K562 (cell line): ENCODE results near the gene MON1A. TPM values are rescaled to one million over a fixed set of nuclear protein-coding genes. Genes with fewer than 3 reads are reported as not detected.

Experiments
- ATAC-seq: fragments of 200-7000 bp; cut with Tn5 transposase; 3 replicates; pipeline ENCODE4 v1.9.1; 2020; ENCODE audit warnings: moderate library complexity
- BruUV-seq: library from RNA; stranded (reverse); fragments of 400-500 nt; replicated peaks from 2 replicates; lab custom pipeline; 2021; lab: Mats Ljungman, UMichigan
- CTCF ChIA-PET: fragments of 300-600 bp; formaldehyde crosslinking; extraction: SDS; loops from one replicate; lab custom pipeline; 2021; ENCODE audit warnings: low intra/inter-chr PET ratio; lab: Yijun Ruan, JAX
- POLR2A ChIA-PET: fragments of 300-600, 350-650 bp; sonication (Branson Sonifier 250); formaldehyde crosslinking; extraction: SDS; loops from one replicate; lab custom pipeline; 2021; ENCODE audit warnings: antibody characterized with exemption, inconsistent platforms; lab: Yijun Ruan, JAX
- DNase-seq, 4 experiments: peaks; one replicate each; pipeline versions ENCODE4 v3.0.0 to v3.0.0-alpha.2; 2011 to 2018; ENCODE audit warnings: low spot score in 3 of 4, mixed read lengths in 3 of 4; ENCODE audit errors: extremely low read depth in 1 of 4
- FAIRE-seq: peaks from 2 replicates; lab custom pipeline; 2011; peaks lifted over from hg19 to GRCh38; lab: Jason Lieb, UNC
- H2AFZ ChIP-seq: 2 replicates; pipeline ENCODE4 v1.6.0; 2011; ENCODE audit warnings: low read depth, low read length, control low read depth, inconsistent platforms
- H3K27ac ChIP-seq: fragments of 200-600 bp; 3 replicates; pipeline ENCODE4 v1.8.0; 2011; ENCODE audit warnings: low read depth, mild to moderate bottlenecking, control low read depth, inconsistent platforms, low read length, moderate library complexity, mixed read lengths; ENCODE audit errors: extremely low read depth
- H3K27me3 ChIP-seq, 2 experiments: fragments of 300-600 bp in 1 of 2; 2 replicates in 1 of 2; 3 replicates in 1 of 2; pipeline versions ENCODE4 v1.6.0 to v1.8.0; 2011; ENCODE audit warnings: inconsistent platforms in 2 of 2, low read length in 2 of 2, mild to moderate bottlenecking in 1 of 2, mixed read lengths in 1 of 2, moderate library complexity in 1 of 2; ENCODE audit not compliant: control insufficient read depth in 2 of 2, insufficient read depth in 2 of 2
- H3K36me3 ChIP-seq: fragments of 300-600 bp; 3 replicates; pipeline ENCODE4 v1.8.0; 2011; ENCODE audit warnings: mild to moderate bottlenecking, low read length, inconsistent platforms; ENCODE audit not compliant: control insufficient read depth, insufficient read depth
- H3K4me1 ChIP-seq, 2 experiments: fragments of 200-600 bp in 1 of 2; replicated peaks in 1 of 2; 2 replicates in 1 of 2; 3 replicates in 1 of 2; pipeline versions ENCODE4 v1.5.1 to v1.8.0; 2011; ENCODE audit warnings: inconsistent platforms in 2 of 2, low read length in 2 of 2, mild to moderate bottlenecking in 1 of 2, mixed read lengths in 1 of 2, moderate library complexity in 1 of 2; ENCODE audit not compliant: control insufficient read depth in 2 of 2, insufficient read depth in 2 of 2
- H3K4me2 ChIP-seq: 2 replicates; pipeline ENCODE4 v1.6.1; 2011; ENCODE audit warnings: low read length, control low read depth, inconsistent platforms, mixed read lengths; ENCODE audit not compliant: insufficient read depth
- H3K4me3 ChIP-seq: fragments of 200-600 bp; sonication (generic), shearing (Covaris generic); 2 replicates; pipeline ENCODE4 v1.5.1; 2016; ENCODE audit warnings: control low read depth, inconsistent platforms
- H3K79me2 ChIP-seq: fragments of 200-600 bp; 3 replicates; pipeline ENCODE4 v1.8.0; 2011; ENCODE audit warnings: low read length, inconsistent platforms; ENCODE audit not compliant: control insufficient read depth, insufficient read depth
- H3K9ac ChIP-seq, 2 experiments: 2 replicates each; pipeline versions ENCODE4 v1.6.0 to v1.6.1; 2011; ENCODE audit warnings: low read depth in 2 of 2, low read length in 2 of 2, control low read depth in 1 of 2, inconsistent platforms in 1 of 2, mild to moderate bottlenecking in 1 of 2, mixed read lengths in 1 of 2; ENCODE audit not compliant: insufficient read depth in 1 of 2
- H3K9me1 ChIP-seq: one replicate; pipeline ENCODE4 v1.6.0; 2011; ENCODE audit warnings: inconsistent platforms, mild to moderate bottlenecking, low read length, moderate library complexity; ENCODE audit not compliant: control insufficient read depth, insufficient read depth
- H3K9me3 ChIP-seq: replicated peaks from 2 replicates; pipeline ENCODE4 v1.5.1; 2011; ENCODE audit warnings: low read depth, low read length, inconsistent platforms; ENCODE audit not compliant: control insufficient read depth, insufficient read depth
- H4K20me1 ChIP-seq: replicated peaks from 2 replicates; pipeline ENCODE4 v1.6.1; 2011; ENCODE audit warnings: low read length, inconsistent platforms, mixed read lengths; ENCODE audit not compliant: control insufficient read depth, insufficient read depth
- DACH1 ChIP-seq: fragments of 450-650 bp; IDR thresholded peaks from 2 replicates; pipeline ENCODE4 v1.6.1; 2018; ENCODE audit not compliant: partially characterized antibody
- ELF2 ChIP-seq: fragments of 250-450 bp; sonication (Bioruptor Pico); IDR thresholded peaks from 2 replicates; pipeline ENCODE4 v1.5.0; 2021; ENCODE audit warnings: mild to moderate bottlenecking
- ELF4 ChIP-seq: fragments of 450-650 bp; formaldehyde crosslinking; IDR thresholded peaks from 2 replicates; pipeline ENCODE4 v1.4.0; 2022; ENCODE audit warnings: missing genetic modification characterization
- ETV1 ChIP-seq: fragments of 450-650 bp; conservative IDR thresholded peaks from 2 replicates; pipeline ENCODE4 v1.6.1; 2016; ENCODE audit warnings: missing genetic modification characterization, control low read depth, low read depth, missing compliant biosample characterization
- KLF16 ChIP-seq: IDR thresholded peaks from 2 replicates; pipeline ENCODE4 v1.6.1; 2016; ENCODE audit warnings: antibody characterized with exemption
- MEF2A ChIP-seq: IDR thresholded peaks from 2 replicates; pipeline ENCODE4 v1.6.1; 2011; ENCODE audit warnings: low read depth, mild to moderate bottlenecking, low read length, moderate library complexity; ENCODE audit not compliant: control insufficient read depth
- NONO ChIP-seq, 2 experiments: fragments of 200-400 bp in 1 of 2; fragments of 450-650 bp in 1 of 2; formaldehyde crosslinking in 1 of 2; IDR thresholded peaks; 2 replicates each; pipeline ENCODE4 v1.6.1; 2017; ENCODE audit warnings: low read depth in 2 of 2, mild to moderate bottlenecking in 2 of 2, moderate library complexity in 2 of 2, low read length in 1 of 2
- NR2C1 ChIP-seq, 2 experiments: fragments of 450-650 bp; IDR thresholded peaks; 2 replicates each; pipeline ENCODE4 v1.6.1; 2017; ENCODE audit warnings: mild to moderate bottlenecking in 2 of 2, antibody characterized with exemption in 1 of 2, inconsistent platforms in 1 of 2, missing compliant biosample characterization in 1 of 2, missing genetic modification characterization in 1 of 2
- SP1 ChIP-seq: sonication (generic); formaldehyde crosslinking; IDR thresholded peaks from 2 replicates; pipeline ENCODE4 v1.8.1; 2022; ENCODE audit warnings: mild to moderate bottlenecking, missing genetic modification reagents
- SRSF3 ChIP-seq: fragments of 200-400 bp; formaldehyde crosslinking; IDR thresholded peaks from 2 replicates; pipeline ENCODE4 v1.6.1; 2016; ENCODE audit warnings: mild to moderate bottlenecking, low read length, moderate library complexity; ENCODE audit not compliant: insufficient read depth
- WHSC1 ChIP-seq: IDR thresholded peaks from one replicate; pipeline ENCODE4 v1.6.1; 2012; ENCODE audit warnings: low read length, control low read depth, inconsistent platforms
- ZFP1 ChIP-seq: fragments of 450-650 bp; formaldehyde crosslinking; IDR thresholded peaks from 2 replicates; pipeline ENCODE4 v1.4.0; 2020; ENCODE audit warnings: mild to moderate bottlenecking, mixed read lengths
- ZFX ChIP-seq: sonication (generic); formaldehyde crosslinking; IDR thresholded peaks from 2 replicates; pipeline ENCODE4 v1.8.0; 2022; ENCODE audit warnings: mild to moderate bottlenecking, missing genetic modification reagents, moderate library complexity
- ZNF232 ChIP-seq: sonication (generic); formaldehyde crosslinking; IDR thresholded peaks from 2 replicates; pipeline ENCODE4 v1.8.0; 2022; ENCODE audit warnings: mild to moderate bottlenecking, missing genetic modification reagents
- ZNF561 ChIP-seq: fragments of 450-650 bp; formaldehyde crosslinking; conservative IDR thresholded peaks from 2 replicates; pipeline ENCODE4 v1.4.0; 2020; ENCODE audit warnings: mild to moderate bottlenecking, moderate library complexity
- ZNF717 ChIP-seq: fragments of 250-450 bp; sonication (Bioruptor Pico); IDR thresholded peaks from 2 replicates; pipeline ENCODE4 v1.5.0; 2021
- ZNF778 ChIP-seq: fragments of 450-650 bp; formaldehyde crosslinking; IDR thresholded peaks from 2 replicates; pipeline ENCODE4 v1.4.0; 2020; ENCODE audit warnings: mild to moderate bottlenecking, moderate library complexity
- WGBS: fragments of 100-300 bp; shearing (Covaris generic); methylation state at CpG from one replicate; pipeline ENCODE4 v1.1.6; 2016; ENCODE audit warnings: low coverage, mixed read lengths; ENCODE audit not compliant: insufficient coverage; ENCODE audit errors: missing lambda C conversion rate; 5-methylcytosine and 5-hydroxymethylcytosine counted together
- in situ Hi-C: fragments of 300-500 bp; cut with MboI; formaldehyde crosslinking; loops from 4 replicates; pipeline ENCODE4 v1.15.0; 2018; ENCODE audit warnings: inconsistent platforms, mixed read lengths
- intact Hi-C: fragments of 100-400 bp; cut with micrococcal nuclease; formaldehyde crosslinking; loops from 2 replicates; pipeline ENCODE4 v1.14.2; 2022
- polyA plus RNA-seq, 8 experiments: library from polyadenylated mRNA; depleted of rRNA in 4 of 8; stranded (reverse) in 5 of 8; unstranded in 3 of 8; fragments of >200 nt; fragmentation: Nextera tagmentation in 2 of 8; fragmentation: Illumina TruSeq in 1 of 8; extraction: Ambion mirVana in 2 of 8; extraction: Trizol in 1 of 8; gene quantifications; 2 replicates each; pipeline versions ENCODE4 v1.2.1 to v1.2.3, GENCODE V29; 2011 to 2014; ENCODE audit warnings: inconsistent platforms in 1 of 8, missing spikeins in 1 of 8
- total RNA-seq, 7 experiments: library from RNA; depleted of rRNA in 6 of 7; stranded (reverse); fragments of >200 nt in 6 of 7; fragmentation: Illumina TruSeq in 2 of 7; extraction: Trizol in 2 of 7; gene quantifications; 2 replicates each; pipeline versions ENCODE4 v1.2.1 to v1.2.3, GENCODE V29; 2011 to 2021; ENCODE audit warnings: low replicate concordance in 1 of 7
- TF ChIP-seq, protein P1 (sequence below), 3 experiments: fragments of 200-800 bp in 1 of 3; fragments of 250-450 bp in 1 of 3; fragments of 450-650 bp in 1 of 3; sonication (Bioruptor Pico) in 1 of 3; sonication (Bioruptor generic) in 1 of 3; formaldehyde crosslinking in 1 of 3; IDR thresholded peaks; 2 replicates each; pipeline versions ENCODE4 v1.6.1 to v1.8.0; 2016 to 2022; ENCODE audit warnings: mild to moderate bottlenecking in 2 of 3, missing genetic modification characterization in 2 of 3, missing compliant biosample characterization in 1 of 3, moderate library complexity in 1 of 3
- TF ChIP-seq, protein P2 (sequence below): fragments of 450-650 bp; IDR thresholded peaks from 2 replicates; pipeline ENCODE4 v1.6.1; 2016; ENCODE audit warnings: missing biosample characterization, missing genetic modification characterization

The MON1A gene
- total and polyA plus RNA-seq, 9 of the 15 experiments (the other 6 are each of a cell fraction or from before 2014, with no cell fraction given) = 1.1 to 13.8 (median 6.8) TPM

DNA sequence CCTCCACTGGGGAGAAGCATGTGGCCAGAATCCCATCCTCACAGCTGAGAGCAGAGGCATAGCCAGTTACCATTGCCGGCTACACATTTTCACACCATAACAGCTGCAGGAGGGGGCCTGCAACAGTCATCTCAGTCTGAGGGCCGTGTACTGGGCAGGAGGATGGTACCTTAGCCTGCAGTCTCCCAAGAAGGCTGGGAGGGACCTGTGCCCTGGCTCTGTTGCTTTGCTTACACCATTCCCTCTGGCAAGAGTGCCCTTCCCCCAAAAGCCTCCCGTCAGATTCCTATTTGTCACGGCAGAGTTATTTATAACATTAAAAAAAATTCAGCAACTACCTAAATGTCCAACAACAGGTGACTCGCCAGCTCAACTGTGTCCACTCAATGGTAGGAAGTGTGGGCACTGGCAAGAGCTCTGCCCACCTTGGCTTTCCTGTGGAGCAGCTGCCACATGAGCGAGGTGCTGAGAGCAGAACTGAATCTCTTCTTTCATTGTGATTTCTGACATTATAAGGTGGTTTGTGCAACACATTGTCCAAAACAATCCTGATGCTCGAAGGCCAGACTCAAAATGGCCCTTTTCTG lies 64.3 kb downstream of the MON1A start:
- in situ Hi-C loops (no loop called here), intact Hi-C loops (no loop called here)
- 2% methylated on average over 6 of the region's 7 CpGs for WGBS
- Histone ChIP-seq H2AFZ (no peak overlapping the region), H3K27me3 (peaks cover 6 to 39% of the 10 kb centered on the region in 2 experiments; a peak in 4 of 5 replicates), H3K79me2 (no peaks in the 10 kb centered on the region)
- no peak for TF ChIP-seq ZFP1 (CRISPR knock-in tag)
- no peak for TF ChIP-seq ELF2 (CRISPR knock-in tag)
- TF ChIP-seq, protein P1, sequence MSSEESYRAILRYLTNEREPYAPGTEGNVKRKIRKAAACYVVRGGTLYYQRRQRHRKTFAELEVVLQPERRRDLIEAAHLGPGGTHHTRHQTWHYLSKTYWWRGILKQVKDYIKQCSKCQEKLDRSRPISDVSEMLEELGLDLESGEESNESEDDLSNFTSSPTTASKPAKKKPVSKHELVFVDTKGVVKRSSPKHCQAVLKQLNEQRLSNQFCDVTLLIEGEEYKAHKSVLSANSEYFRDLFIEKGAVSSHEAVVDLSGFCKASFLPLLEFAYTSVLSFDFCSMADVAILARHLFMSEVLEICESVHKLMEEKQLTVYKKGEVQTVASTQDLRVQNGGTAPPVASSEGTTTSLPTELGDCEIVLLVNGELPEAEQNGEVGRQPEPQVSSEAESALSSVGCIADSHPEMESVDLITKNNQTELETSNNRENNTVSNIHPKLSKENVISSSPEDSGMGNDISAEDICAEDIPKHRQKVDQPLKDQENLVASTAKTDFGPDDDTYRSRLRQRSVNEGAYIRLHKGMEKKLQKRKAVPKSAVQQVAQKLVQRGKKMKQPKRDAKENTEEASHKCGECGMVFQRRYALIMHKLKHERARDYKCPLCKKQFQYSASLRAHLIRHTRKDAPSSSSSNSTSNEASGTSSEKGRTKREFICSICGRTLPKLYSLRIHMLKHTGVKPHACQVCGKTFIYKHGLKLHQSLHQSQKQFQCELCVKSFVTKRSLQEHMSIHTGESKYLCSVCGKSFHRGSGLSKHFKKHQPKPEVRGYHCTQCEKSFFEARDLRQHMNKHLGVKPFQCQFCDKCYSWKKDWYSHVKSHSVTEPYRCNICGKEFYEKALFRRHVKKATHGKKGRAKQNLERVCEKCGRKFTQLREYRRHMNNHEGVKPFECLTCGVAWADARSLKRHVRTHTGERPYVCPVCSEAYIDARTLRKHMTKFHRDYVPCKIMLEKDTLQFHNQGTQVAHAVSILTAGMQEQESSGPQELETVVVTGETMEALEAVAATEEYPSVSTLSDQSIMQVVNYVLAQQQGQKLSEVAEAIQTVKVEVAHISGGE (CRISPR knock-in tag; IDR thresholded peaks at IDR 0.05) = no peak
- TF ChIP-seq NR2C1 (IDR thresholded peaks at IDR 0.05) = no peak
- no peak for TF ChIP-seq NR2C1 (tag; IDR thresholded peaks at IDR 0.05)
- no peak for TF ChIP-seq ZNF232 (CRISPR knock-in tag)
- TF ChIP-seq SRSF3 = no peak
- TF ChIP-seq, protein P2, sequence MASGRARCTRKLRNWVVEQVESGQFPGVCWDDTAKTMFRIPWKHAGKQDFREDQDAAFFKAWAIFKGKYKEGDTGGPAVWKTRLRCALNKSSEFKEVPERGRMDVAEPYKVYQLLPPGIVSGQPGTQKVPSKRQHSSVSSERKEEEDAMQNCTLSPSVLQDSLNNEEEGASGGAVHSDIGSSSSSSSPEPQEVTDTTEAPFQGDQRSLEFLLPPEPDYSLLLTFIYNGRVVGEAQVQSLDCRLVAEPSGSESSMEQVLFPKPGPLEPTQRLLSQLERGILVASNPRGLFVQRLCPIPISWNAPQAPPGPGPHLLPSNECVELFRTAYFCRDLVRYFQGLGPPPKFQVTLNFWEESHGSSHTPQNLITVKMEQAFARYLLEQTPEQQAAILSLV (tag) = no peak
- TF ChIP-seq ZFX (CRISPR knock-in tag) = no peak
- TF ChIP-seq SP1 (CRISPR knock-in tag) = no peak
- TF ChIP-seq DACH1 = no peak
- TF ChIP-seq NONO (IDR thresholded peaks at IDR 0.05; ENCODE audit: low read depth in 2 of 2, low read length in 1 of 2) = no peak
- TF ChIP-seq KLF16 = no peak
- TF ChIP-seq ZNF778 (CRISPR knock-in tag) = no peak
- no peak for TF ChIP-seq ELF4 (CRISPR knock-in tag)
- TF ChIP-seq WHSC1 = no peak
- no peak for TF ChIP-seq ZNF717 (CRISPR knock-in tag)
- TF ChIP-seq ZNF561 = no peak
- TF ChIP-seq ETV1 (tag) = no peak
- no peak for TF ChIP-seq MEF2A
- TF ChIP-seq, all 486 proteins: peak for 0
- no peak overlapping the region for H3K9ac ChIP-seq
- no TSS peak for BruUV-seq
- POLR2A ChIA-PET = no interaction called here
- no peak for FAIRE-seq
- no peaks in the 10 kb centered on the region for H3K9me1 ChIP-seq
- no peak overlapping the region for H3K27ac ChIP-seq
- no peak for DNase-seq
- H3K4me1 ChIP-seq = peaks cover 0 to 18% of the 10 kb centered on the region in 2 experiments; a peak in 2 of 5 replicates
- H3K36me3 ChIP-seq = no peaks in the 10 kb centered on the region
- no peaks in the 10 kb centered on the region for H3K9me3 ChIP-seq
- H3K4me2 ChIP-seq = no peak overlapping the region
- ATAC-seq = no peak
- CTCF ChIA-PET = no interaction called here
- H3K4me3 ChIP-seq = no peak overlapping the region
- H4K20me1 ChIP-seq = peaks cover 6% of the 10 kb centered on the region; the same call in 1 of the 2 replicates
